ENCODE results near the gene KLRG1.

Gene KLRG1

DNA sequence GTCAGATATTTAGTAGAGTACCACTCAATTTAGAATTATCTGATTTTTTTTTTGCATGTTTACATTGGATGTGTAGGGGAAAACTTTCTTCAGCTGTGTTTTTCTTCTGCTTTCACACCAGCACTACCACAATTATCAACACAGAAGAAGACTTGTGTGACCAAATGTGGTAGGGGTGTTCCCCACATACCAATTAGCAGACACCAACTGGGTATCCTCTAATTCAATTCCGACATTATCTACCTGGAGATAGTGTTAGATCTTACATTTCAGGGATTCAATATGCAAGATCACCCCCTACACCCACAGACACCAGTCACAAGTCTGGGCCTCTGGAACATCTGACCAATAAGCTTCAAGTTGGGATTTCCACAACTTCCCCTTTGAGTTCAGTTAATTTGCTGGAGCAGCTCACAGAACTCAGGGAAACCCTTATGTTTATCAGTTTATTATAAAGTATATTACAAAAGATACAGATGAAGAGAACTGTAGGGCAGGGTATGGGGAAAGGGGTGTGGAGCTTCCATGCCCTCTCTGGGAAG lies 4.1 kb upstream of the KLRG1 start:
- DNase-seq (ENCODE audit: low spot score): no peak

DNA sequence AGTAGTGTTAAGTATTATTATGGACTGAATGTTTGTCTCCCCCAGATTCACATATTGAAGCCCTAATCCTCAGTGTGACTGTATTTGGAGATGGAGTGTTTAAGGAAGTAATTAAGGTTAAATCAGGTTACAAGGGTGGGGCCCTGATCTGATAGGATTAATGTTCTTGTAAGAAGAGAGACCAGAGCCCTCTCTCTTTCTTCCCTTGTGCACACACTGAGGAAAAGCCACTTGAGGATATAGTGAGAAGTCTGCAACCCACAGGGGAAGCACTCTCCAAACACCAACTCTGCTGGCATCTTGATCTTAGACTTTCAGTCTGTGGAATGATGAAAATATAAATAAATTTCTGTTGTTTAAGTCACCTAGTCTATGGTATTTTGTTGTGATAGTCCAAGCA lies 2.2 kb upstream of the KLRG1 start:
- DNase-seq (ENCODE audit: low spot score): no peak

DNA sequence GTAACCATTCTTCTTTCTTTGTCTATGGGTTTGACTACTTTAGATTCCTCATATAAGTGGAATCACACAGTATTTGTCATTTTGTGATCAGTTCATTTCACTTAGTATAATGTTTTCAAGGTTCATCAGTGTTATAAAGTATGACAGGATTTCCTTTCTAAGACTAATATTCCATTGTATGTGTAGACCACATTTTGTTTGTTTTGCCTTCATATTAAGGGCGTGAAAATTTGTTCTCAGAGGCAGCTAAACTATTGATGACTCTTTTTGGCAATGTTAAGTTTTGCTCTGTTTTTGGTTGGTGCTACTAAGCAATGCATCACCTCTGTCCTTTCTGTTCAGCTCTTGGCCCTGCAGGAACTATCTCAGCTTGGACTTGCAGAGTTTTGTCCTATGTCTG lies 1.7 kb upstream of the KLRG1 start:
- no peak for DNase-seq (ENCODE audit: low spot score)

DNA sequence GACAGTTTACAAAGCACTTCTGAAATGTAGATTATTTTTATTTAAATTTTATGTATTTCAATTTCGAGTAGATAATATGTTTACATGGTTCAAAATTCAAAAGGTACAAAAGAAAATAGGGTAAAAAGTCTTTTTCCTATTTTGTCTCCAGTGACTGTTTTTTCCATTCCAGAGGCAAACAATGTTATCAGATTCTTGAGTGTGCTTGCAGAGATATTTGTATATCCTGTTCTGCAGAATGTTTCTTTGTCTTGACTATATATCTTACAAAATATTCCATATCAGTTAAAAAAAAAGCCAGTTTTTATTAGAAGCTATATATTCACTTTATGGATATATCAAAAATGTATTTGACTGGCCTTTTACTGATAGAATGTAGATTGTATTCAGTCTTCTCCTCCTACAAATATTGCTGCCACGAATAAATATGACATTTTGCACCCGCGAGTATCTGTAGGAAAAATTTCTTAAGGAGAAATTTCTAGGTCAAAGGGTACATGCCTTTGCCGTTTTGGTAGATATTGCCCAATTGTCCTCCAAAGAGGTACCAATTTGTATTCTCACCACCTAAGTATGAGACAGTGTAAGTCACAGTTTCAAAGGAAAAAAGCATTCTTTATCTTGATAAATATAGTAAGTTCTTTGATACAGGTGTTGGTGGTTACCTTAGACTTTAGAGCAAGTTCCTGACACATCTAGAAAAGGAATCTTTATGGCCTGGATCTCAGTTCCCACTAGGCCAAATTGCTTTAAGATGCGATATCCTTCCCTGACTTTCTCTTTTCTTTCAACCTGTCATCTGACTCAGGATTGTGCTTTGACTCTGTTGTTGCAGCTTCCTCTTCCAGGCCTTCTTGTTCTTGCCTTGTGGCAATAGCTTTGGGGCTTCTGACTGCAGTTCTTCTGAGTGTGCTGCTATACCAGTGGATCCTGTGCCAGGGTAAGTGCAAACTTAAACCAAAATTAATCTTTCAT lies 2.3 kb downstream of the KLRG1 start:
- no peak for DNase-seq (ENCODE audit: low spot score)

DNA sequence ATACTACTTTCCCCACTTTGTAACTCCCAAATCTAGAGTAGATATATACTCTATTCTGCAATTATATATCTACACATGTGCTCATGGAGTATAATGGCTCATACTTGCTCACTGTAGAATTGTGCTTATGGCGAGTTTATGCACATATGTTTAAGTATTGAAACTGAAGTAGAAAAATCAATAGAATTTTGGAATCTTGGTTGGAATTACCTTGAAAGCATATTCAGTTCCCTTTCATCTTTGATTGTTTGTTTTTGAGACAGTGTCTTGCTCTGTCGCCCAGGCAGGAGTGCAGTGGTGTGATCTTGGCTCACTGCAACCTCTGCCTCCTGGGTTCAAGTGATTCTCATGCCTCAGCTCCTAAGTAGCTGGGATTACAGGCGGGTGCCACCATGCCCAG lies 4.5 kb downstream of the KLRG1 start:
- no peak for DNase-seq (ENCODE audit: low spot score)

DNA sequence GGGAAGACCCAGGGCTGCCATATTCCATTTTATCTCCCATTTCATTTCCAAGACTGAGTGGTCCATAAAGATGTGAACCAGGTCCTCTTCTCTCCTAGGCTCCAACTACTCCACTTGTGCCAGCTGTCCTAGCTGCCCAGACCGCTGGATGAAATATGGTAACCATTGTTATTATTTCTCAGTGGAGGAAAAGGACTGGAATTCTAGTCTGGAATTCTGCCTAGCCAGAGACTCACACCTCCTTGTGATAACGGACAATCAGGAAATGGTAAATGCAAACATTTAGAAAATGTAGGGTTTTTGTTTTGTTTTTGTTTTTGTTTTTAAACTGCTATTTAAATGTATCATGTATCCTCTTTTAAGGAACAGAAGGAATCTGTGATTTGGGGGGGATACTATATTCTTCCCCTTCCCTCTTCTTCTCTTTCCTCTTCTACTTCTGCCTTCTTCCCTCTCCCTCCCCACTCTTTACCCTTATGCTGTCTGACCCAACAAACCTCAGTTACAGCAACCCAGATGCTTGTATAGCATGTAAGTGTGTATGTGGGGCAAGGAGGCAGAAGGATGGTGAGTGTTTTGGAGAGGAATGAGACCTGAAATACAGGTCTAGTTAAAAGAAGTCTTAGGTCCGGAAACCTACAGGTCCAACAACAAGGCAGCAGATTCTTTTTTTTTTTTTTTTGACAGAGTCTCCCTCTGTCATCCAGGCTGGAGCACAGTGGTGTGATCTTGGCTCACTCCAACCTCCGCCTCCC lies 5.9 kb downstream of the KLRG1 start:
- no peak for DNase-seq (ENCODE audit: low spot score)

DNA sequence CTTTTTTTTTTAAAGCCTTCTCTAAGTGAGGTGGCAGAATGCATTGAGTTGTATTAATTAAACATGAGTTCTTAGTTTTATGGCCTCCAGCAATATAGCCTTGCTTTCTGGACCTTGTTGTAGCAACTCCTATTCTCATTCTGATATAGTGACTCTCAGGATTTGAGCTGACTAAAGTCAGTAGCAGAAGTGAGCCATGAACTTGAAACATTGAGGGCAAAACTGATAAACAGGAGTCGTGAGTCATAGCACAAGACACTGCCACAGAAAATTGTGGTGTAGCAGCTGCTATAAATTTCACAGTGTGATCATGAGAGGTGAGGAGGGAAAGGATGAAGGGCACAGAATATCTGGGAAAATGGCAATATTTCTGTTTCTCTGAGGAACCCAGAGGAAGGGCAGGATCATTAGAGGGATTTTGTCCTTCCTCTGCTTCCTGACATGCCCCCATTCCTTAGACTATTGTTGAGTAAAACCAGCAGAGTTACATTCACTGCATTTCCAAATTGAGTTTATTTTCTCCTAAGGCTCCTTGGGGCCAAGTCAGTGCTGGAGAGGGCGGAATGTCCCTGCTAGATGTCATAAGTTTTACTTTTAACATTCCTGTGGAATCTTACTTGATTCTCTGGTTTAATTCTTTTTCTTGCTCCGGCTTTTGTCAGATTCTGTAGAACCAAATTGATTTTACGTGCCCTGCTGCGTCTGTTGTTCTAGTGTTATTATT lies 7.5 kb downstream of the KLRG1 start:
- DNase-seq (ENCODE audit: low spot score): no peak

DNA sequence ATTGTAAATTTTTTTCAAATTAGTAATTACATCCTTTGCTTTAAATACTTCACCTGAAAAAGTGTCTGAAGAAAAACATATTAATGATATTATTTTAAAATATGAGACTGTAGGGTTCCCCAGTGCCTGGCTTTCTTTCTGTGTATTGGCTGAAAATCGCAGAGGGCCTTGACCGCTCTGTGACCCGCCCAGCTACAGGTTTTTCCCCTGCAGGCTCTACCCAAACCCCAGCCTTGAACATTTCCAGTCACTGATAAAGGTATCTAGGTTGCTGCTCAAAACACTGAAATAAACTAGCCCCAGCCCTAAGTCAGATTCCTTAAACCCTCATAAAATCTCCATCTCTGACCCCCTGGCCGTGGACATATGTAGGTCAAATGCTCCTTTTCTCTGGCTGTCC lies 11.9 kb downstream of the KLRG1 start:
- no peak for DNase-seq (ENCODE audit: low spot score)

DNA sequence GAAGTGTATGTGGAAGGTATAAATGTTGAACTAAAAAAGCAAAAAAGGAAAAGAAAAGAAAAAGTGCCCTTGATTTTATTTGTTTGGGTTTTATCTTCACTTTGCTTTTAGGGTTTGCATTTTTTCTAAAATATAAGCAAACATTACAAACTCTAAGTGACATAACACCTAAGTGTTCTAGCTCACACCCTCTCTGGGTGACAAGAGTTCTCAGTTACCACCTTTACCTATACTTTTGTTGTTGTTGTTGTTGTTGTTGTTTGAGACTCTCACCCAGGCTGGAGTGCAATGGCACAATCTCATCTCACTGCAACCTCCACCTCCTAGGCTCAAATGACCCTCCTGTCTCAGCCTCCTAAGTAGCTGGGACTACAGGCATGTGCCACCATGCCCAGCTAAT lies 13.0 kb downstream of the KLRG1 start:
- DNase-seq (ENCODE audit: low spot score): no peak

DNA sequence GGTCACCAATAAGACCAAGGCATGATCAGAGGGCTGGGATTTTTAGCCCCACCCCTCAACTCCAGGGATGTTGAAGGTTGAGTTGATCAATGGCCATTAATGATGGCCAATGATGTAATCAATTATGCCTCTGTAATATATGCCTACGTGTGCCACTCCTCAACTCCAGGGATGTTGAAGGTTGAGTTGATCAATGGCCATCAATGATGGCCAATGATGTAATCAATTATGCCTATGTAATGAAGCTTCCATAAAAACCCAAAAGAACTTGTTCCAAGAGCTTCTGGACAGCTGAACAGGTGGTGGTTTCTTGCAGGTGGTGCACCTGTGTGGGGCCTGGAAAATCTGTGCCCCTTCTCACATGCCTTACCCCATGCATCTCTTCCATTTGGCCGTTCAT lies 33.2 kb downstream of the KLRG1 start:
- no peak for DNase-seq (ENCODE audit: low spot score)

DNA sequence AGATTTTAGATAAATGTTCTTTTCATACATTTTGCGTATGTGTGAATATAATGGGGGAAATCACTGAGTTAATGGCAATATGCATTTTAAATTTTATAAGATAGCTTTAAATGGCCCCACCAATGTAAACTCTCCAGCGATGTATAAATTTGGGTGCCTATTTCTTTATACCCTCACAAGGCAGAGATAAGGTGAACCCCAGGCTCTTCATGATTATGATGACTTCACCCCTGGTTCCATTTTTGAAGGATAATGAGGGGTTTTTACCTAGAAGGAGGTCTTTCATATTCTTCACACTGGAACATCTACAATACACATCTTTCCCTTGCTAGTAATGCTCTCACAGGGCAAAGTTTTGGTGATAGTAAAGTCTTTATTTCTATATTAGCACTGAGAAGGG lies 35.2 kb downstream of the KLRG1 start:
- no peak for DNase-seq (ENCODE audit: low spot score)

DNA sequence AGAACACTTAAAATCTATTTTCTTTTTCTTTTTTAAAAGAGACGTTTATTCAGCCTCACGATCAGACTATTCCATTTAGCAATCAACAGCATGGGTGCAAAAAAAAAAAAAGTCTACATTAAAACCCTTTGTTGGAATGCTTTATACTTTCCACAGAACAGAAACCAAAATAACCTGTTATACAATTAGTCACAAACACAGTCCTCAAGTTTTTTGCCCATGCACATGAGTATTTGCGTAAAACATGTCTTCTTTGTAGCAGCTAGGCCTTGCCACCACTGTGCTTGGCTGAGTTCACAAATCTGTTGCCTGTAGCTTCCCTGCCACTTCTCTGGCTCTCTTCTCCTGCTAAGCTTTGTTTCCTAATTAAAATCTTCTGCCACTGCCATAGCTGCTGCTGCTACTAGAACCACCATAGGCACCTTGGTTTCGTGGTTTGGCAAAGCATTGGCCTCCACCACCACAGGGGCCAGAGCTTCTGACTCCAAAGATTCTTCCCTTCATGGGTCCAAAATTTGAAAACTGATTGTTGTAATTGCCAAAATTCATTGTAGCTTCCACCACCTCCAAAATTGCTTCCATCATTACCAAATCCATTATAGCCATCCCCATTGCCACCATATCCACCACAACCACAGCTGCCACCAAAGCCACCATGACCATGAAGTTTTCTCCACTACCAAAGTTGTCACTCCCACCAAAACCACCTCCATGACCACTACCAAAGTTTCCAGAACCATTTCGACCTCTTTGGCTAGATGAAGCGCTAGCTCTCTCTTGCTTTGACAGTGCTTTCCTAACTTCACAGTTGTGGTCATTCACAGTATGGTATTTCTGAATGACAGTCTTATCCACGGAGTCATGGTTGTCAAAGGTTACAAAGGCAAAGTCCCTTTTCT lies 38.1 kb downstream of the KLRG1 start:
- no peak for DNase-seq (ENCODE audit: low spot score)

DNA sequence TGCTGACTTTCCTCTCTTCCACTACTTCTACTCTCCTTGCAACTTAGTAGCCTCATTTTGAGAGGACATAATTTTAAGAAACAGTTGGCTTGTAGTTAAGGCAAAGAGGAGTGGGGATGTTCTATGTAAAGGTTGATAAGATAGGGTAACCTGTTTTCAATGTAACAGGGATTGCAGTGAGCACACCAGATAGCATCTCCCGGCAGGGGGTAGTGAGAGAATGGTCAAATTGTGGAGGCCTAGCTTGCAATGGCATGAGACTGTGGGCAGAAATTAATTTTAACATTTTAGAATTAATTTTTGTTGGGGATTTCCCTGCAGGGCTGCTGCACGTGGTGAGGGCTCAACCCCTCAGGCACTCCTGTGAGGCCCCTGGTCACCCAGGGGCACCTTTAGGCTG lies 41.4 kb downstream of the KLRG1 start:
- no peak for DNase-seq (ENCODE audit: low spot score)

DNA sequence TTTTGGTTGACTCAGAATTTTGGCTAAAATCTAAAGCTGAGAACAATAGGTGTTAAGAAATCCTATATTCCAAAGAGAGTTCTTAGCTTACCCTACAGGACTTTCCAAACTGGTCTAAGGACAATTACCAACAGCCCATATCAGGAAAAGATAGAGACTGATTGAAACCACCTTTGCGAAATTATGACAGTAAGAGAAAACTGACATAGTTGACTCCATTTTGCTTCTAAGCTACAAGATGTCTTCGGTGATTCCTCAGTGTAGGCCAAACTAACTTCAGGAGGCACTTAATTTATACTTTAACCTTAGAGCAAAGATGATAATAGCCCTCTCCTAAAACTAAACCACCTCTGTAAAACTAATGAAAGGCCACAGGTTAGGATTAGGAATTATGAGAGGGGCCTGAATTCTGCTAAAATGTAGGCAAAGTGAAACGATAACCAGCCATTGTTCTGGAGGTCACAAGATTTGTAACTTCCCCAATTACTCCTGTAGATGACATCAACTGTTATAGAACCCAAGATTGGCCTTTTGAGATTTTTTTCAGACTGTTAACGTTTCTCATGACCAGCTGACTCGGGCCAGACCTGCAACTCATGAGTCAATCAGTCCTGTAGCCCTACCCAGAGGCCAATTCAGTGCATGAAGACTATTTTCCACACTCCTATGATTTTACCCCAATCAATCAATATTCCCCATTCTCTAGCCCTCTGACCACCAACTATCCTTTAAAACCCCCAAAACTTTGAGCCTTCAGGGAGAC lies 43.0 kb downstream of the KLRG1 start:
- DNase-seq (ENCODE audit: low spot score): no peak

DNA sequence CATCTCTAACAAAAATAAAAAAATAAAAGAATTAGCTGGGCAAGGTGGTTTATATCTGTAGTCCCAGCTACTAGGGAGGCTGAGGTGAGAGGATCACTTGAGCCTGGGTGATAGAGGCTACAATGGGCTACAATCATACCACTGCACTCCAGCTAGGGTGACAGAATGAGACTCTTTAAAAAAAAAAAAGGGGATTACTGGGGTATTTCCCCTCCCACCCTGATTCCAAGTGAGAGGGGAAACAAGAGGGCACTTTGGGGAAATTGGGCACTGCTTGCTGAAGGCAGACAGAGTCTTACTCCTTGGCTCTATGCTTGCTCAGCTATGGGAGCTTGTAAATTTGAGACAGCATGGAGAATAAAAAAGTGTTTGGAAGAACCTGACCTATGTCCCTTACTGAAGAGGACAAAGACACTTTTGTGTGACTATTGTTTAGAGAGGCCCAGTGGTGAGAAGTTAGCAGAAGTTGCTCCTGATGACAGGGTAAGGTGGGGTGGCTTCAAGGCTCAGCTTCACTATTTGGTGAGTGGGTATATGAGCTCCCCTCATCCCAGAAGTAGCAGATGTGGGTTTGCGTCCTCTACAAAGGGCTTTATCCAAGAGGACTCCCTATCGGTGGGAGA lies 44.0 kb downstream of the KLRG1 start:
- DNase-seq (ENCODE audit: low spot score): no peak

DNA sequence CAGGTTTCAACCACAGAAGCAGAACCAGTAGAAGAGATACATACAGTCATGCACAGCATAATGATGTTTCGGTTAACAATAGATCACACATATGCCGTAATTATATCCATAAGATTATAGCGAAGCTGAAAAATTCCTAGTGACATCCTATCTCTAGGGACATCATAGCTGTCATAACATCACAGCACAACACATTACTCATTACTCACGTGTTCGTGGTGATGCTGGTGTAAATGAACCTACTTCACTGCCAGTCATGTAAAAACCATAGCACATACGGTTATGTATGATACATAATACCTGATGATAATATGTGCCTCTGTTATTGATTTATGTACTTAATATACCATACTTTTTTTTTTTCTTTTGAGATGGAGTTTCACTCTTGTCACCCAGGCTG lies 44.7 kb downstream of the KLRG1 start:
- no peak for DNase-seq (ENCODE audit: low spot score)

DNA sequence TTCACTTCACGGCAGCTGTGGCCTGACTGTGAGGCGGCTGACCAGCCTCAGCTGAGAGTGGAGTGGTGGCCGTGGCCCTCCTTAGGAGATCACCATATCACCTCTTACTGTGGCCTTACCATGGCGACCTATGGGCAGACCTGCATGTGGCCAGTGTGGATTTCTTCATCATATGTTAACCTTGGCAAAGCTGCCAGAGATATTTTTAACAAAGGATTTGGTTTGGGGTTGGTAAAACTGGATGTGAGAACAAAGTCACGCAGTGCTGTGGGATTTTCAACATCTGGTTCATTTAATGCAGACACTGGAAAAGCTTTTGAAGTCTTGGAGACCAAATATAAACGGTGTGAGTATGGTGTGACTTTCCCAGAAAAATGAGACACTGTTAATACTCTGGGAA lies 46.9 kb downstream of the KLRG1 start:
- no peak for DNase-seq (ENCODE audit: low spot score)

DNA sequence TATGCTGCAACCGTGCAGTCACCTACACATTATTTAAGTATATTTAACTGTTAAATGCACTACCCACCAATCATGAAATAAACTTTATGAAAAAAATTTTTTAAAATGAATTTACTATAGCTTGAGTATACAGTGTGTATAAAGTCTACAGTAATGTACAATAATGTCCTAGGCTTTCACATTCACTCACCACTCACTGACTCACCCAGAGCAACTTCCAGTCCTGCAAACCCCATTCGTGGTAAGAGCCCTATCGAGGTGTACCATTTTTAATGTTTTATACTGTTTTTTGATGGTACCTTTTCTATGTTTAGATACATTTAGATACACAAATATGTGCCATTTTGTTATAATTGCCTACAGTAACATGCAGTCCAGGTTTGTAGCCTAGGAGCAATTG lies 48.1 kb downstream of the KLRG1 start:
- DNase-seq (ENCODE audit: low spot score): no peak

DNA sequence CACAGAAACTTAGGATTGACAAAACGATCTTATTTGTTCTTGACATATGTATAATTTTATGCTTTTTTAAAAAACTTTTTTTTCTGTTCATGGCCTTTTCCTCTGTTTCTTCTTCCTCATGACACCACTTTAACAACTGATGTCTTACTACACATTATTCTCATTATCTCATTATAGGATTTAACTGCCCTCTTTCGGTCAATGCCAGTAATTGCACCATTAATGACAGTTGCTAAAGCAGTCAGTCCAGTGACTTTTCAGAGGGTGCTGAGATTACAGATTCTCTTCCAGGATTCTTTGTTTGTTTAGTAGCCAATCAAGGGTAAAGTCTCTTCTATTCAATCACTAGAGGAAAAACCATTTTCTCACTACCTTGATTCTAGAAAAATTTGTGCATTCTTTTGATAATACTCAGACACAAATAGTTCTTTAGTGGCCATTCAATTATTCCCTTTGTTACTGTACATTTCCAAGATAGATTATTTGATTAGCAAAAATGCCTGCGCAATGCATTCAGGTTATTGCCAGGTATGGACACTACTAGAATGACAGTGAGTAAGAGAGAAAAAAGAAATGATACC lies 50.1 kb downstream of the KLRG1 start:
- DNase-seq (ENCODE audit: low spot score): peak; percentile 78

Measured in hematopoietic multipotent progenitor cell treated with erythropoietin and hydrocortisone succinate and interleukin-3 and kit ligand, for 15 days (in vitro differentiated cells).